ENCODE data around the gene CD180.

The CD180 gene

GRCh38 chr5:67211926-67212325 is 15.3 kb upstream of the CD180 start:
- no peak for DNase-seq (ENCODE audit: low read depth in 2 of 2)

DNA sequence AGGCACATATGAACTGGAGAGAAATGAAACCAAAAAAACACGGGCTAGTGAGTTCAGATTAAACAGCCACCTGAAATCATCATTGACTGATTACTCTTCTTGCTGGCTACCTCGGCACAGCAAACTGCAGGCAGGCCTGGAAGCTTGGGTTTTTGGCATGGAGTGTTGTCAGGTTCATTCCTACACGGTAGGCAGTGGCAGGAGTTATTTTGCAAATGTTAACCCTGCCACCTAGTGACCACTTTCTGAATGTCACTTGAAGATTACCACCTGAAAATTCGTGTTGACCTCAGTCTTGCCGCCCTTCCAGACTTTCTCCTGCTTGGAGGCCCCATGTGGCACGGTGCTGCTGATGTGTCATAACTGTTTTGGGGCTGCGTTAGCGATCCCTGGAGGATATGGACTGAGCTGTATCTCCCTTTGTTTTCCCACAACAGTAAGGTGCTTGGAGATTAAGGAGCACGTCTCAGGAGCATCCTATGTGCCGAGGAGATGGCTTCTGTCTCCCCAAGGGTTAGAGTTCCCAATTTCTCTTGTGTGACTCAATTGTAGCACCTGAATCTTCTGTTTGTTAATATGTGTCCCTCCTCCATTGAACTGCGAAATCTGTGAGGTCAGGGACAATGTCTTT is 12.7 kb upstream of the CD180 start:
- DNase-seq (ENCODE audit: low read depth in 2 of 2) = peak in 1 of 2 donors; percentile 67

GRCh38 chr5:67208403-67208802 is 11.8 kb upstream of the CD180 start:
- no peak for DNase-seq (ENCODE audit: low read depth in 2 of 2)

DNA sequence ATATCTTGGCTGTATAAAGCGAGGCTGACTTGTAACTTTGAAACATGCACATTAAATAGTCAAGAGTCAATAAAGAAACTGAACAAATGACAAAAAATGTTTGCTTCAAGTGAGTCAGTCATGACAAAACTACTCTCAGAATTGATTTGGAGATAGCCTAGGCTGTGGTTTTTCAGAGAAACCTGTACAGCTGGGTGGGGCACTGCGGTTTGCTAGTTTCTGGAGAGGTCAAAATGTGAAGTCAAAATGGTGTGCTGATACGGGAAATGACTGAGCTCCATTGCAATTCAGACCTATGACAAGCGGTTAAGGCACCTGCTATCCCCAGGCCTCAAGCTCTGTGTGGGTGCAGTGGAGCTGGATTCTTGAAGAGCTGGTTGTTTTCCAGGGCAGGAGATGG is 10.3 kb upstream of the CD180 start:
- peak; percentile 61 to 64 for DNase-seq (ENCODE audit: low read depth in 2 of 2)

- no peak for DNase-seq (ENCODE audit: low read depth in 2 of 2)
Measured at GRCh38 chr5:67206461-67206860, 9.9 kb upstream of the CD180 start.

DNA sequence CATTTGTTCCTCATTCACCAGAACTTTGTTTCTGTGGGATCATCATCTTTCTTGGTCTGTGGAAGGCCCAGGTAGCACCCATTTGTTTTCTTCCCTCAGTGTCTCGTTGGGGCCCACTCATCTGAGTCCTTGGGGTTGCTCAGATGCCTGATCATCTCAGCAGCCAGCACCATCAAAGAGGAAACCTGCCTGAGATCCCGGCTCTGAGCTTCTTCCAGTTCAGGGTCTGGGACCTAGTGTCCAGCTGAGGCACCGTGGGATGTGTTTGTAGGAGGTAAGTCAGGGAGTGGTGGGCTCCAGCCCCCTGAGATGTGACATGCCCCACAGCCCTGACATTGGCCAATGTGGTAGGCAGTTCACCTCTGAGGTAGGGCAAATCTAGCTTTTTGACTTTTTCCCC is 9.4 kb upstream of the CD180 start:
- DNase-seq (ENCODE audit: low read depth in 2 of 2) = no peak

DNA sequence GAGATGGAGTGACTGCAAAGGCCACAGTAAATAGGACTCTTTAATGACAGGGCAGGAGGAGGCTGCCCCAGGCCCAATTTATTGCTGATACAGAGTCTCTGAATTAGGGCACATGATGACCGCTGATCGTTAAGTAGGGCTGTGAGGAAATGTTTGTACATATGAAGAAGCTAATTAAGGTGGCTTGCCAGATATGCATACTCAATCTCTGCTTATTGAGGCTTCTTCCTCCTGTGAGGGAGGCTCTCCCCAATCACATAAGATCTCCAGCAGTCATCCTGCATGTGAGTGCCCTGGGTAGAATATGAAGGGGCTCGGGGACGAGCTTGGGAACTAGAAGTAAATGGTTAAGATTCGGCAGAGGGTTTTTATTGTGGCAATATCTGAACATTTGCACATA is 8.2 kb upstream of the CD180 start:
- DNase-seq (ENCODE audit: low read depth in 2 of 2) = no peak

GRCh38 chr5:67203701-67204074 is 7.1 kb upstream of the CD180 start:
- no peak for DNase-seq (ENCODE audit: low read depth in 2 of 2)

DNA sequence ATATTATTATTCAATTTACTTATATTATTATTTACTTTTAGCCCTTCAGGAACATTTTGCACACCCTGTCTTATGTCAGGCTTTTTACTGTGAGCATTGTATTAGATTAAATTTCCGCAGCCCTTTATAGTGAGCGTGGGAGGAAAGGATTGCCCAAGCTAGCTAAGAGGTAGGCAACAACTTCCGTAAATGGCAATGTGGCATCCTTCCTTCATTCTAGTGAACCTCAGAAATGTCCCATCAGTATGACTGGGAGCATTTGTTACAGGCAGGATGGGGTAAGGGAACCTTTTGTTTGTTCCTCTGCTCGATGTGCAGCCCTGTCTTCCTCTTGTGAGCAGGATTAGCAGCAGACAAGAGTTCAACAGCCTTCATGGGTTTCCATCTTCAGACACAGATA is 6.2 kb upstream of the CD180 start:
- no peak for DNase-seq (ENCODE audit: low read depth in 2 of 2)

GRCh38 chr5:67201897-67202549 is 5.4 kb upstream of the CD180 start:
- no peak for DNase-seq (ENCODE audit: low read depth in 2 of 2)

DNA sequence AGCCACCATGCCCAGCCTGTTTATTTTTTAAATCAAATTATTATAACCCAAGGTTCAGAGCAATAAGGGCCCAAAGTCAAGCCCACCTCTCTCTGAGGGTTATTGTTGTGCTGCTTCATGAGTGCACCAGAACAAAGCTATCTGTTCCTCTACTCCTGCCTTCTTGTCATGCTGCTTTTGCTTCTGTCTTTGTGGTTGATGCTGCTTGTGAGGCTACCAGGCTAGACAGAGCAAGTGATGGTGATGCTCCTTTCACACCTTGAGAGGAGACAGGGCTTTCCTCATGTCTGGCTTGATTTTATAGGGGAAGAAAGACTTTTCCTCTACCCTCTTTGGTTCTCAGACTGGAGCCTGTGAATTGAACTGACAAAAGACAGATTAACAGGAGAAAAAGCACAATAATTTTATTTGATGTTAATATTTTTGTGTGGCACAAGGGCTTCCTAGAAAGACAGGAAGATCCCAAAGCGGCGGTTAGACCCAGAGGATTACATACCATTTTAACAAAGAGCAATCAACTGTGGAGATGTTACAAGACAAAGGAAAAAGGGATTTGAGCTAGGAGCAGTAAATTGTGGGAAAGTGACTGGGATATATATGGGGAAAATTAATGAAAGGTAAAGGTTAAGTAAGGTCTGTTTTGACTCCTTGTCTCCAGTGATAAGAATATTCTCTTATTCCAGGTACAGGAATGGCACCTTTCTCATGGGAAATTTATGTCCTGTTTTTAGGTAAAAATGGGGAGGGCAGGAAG is 4.4 kb upstream of the CD180 start:
- no peak for DNase-seq (ENCODE audit: low read depth in 2 of 2)

DNA sequence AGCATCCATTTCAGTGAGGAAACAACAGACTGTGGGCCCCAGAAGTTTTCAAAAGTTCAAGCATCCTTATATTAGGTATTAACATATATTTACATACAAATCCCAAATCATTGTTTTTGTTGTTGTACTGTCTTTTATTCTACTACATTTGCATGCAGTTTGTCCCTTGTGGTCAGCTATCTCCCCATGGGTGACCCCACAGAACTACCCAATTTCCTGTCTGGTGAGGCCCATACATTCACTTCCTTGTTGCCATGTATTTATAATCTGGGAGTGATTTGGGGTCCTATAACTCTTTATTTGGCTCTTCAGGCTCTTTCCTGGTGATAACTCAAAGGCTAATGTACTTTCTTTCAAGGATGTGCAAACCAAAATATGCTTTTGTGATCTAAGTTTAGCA is 3.3 kb upstream of the CD180 start:
- DNase-seq (ENCODE audit: low read depth in 2 of 2) = no peak

- no peak for DNase-seq (ENCODE audit: low read depth in 2 of 2)
Measured at GRCh38 chr5:67198917-67199316, 2.3 kb upstream of the CD180 start.

DNA sequence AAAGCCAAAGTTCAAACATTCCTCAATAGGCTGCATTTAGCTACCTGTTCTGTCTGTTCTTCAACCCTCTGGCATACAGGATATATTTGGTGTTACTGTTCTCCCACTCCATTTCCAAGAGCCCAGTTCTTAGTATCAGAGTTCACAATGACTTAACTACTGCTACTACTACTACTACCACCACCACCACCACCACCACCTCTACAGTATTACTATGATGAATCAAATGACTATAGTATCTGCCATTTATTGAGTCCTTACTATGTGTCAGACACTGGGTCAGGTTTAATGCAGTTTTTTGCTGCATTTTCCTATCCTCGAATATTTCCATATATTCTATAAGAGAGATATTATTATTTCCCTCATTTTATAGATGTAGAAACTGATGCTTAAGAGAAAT is 937 bp upstream of the CD180 start:
- DNase-seq (ENCODE audit: low read depth in 2 of 2) = no peak

GRCh38 chr5:67195406-67196275 is 958 bp downstream of the CD180 start:
- DNase-seq (ENCODE audit: low read depth in 2 of 2) = no peak

DNA sequence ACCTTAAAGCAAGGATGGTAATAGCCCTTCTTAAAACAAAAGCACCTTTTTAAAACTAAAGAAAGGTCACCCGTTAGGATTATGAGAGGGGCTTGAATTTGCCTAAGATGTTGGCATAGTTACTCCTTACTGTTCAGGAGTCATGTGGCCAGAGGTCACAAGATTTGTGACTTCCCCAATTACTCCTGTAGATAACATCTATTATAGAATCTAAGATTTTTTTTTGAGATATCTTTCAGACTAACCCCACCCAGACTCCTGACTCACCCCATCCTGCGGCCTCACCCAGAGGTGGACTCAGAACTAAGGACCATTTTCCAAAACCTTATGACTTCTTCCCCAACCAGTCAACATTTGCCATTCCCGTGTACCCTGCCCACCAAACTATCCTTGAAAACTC is 2.4 kb downstream of the CD180 start:
- DNase-seq (ENCODE audit: low read depth in 2 of 2) = no peak

- DNase-seq (ENCODE audit: low read depth in 2 of 2) = no peak
Measured at GRCh38 chr5:67193439-67193807, 3.2 kb downstream of the CD180 start.

DNA sequence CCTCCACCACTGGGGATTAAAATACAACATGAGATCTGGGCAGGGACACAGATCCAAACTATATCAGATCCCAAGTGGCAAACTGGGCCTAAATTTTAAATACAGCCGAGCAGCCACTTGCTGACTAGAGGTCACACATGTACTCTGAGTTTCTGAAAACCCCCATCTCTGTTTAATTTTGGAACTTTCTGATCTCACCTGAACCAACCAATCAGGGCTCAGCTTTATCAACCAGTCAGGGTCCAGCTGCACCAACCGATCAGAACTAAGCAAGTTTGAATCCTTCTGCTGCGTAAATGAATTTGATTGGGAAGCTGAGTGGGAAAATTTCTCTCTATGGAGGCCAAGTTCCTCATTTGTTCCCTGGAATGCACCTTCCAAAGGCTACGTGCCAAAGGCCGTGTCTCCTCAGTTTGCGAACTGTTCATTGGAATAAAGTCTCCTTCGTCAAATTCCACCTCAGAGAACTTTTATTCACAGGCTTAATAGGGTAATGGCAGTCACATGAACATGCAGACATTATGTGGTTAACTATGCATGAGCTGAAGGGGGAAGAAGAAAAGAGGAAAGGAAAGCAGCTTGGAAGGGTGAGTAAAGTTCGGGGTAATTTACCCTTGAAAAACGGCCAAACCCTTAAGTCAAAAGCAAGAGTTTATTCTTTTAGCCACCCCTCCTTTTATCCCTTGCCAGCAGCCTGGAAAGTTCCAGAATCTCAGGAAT is 3.7 kb downstream of the CD180 start:
- no peak for DNase-seq (ENCODE audit: low read depth in 2 of 2)

- no peak for DNase-seq (ENCODE audit: low read depth in 2 of 2)
Measured at GRCh38 chr5:67190861-67191260, 5.7 kb downstream of the CD180 start.

DNA sequence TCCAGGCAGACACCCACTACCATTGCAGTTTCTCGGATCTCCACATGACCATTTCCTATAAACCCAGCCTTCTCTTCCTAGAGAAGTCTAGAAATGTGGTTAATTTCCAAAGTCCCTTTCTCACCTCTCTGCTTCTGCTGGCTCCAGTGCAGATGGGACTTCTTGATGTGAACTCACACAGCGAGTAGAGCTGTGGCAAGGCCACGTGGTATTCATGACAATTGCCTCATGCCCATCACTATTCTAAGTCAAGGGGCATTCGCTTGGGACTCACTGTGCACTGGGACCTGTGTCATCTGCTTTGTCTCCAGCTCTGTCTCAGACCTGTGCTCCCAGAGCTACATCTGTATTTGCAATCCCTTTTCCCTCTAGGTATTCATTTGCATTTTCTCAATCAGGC is 6.2 kb downstream of the CD180 start:
- no peak for DNase-seq (ENCODE audit: low read depth in 2 of 2)

GRCh38 chr5:67189931-67190330 is 6.7 kb downstream of the CD180 start:
- no peak for DNase-seq (ENCODE audit: low read depth in 2 of 2)

GRCh38 chr5:67189079-67189354 is 7.6 kb downstream of the CD180 start:
- DNase-seq (ENCODE audit: low read depth in 2 of 2) = no peak
